Omental fat pad (tissue), 4 donors: ENCODE measurements around the gene ANKEF1. TPM values are rescaled to one million over a fixed set of nuclear protein-coding genes. Genes with fewer than 3 reads are reported as not detected.

Experiments
- ATAC-seq: fragments of 150-250 bp; one replicate; pipeline ENCODE4 v1.9.1; 2016; ENCODE audit warnings: mild to moderate bottlenecking, moderate library complexity; ENCODE audit not compliant: low FRiP score
- DNase-seq: peaks from one replicate; pipeline ENCODE4 v3.0.0-alpha.2; 2019; ENCODE audit warnings: low spot score
- total RNA-seq, 4 donors: library from RNA; depleted of rRNA; stranded (reverse); fragments of >200 nt; gene quantifications; one replicate each; pipeline ENCODE4 v1.1.0, GENCODE V29; 2016
- TF ChIP-seq, protein P1 (sequence below), 3 donors: fragments of 450-650 bp; IDR thresholded peaks; one replicate each; pipeline ENCODE4 v1.5.1; 2016 to 2017; ENCODE audit warnings: antibody characterized with exemption in 3 of 3, mild to moderate bottlenecking in 3 of 3, moderate library complexity in 2 of 3

ANKEF1 gene
- total RNA-seq, 4 donors from 2014 or later: 2.4 to 6.5 (median 4.4) TPM

DNA sequence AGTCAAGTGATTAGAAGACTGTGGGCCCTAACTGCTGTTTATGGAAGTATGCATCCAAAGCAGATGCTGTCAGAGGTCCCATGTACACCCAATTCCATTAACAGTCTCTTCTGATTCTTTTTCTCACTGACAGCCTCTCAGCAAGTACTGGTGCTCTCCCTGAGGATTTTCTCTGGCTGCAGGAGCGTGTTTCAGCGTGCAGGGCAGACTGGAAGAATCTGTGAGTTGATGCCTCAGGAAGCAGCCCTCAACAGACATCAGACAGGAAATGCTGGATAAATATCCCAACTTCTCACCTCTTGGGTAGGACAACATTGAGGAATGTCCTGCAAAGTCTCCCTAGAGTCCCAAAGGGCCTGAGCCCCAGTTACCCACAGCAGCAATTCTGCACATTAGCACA is 40.8 kb downstream of the ANKEF1 start:
- TF ChIP-seq, protein P1, sequence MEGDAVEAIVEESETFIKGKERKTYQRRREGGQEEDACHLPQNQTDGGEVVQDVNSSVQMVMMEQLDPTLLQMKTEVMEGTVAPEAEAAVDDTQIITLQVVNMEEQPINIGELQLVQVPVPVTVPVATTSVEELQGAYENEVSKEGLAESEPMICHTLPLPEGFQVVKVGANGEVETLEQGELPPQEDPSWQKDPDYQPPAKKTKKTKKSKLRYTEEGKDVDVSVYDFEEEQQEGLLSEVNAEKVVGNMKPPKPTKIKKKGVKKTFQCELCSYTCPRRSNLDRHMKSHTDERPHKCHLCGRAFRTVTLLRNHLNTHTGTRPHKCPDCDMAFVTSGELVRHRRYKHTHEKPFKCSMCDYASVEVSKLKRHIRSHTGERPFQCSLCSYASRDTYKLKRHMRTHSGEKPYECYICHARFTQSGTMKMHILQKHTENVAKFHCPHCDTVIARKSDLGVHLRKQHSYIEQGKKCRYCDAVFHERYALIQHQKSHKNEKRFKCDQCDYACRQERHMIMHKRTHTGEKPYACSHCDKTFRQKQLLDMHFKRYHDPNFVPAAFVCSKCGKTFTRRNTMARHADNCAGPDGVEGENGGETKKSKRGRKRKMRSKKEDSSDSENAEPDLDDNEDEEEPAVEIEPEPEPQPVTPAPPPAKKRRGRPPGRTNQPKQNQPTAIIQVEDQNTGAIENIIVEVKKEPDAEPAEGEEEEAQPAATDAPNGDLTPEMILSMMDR (IDR thresholded peaks at IDR 0.05): no peak

DNA sequence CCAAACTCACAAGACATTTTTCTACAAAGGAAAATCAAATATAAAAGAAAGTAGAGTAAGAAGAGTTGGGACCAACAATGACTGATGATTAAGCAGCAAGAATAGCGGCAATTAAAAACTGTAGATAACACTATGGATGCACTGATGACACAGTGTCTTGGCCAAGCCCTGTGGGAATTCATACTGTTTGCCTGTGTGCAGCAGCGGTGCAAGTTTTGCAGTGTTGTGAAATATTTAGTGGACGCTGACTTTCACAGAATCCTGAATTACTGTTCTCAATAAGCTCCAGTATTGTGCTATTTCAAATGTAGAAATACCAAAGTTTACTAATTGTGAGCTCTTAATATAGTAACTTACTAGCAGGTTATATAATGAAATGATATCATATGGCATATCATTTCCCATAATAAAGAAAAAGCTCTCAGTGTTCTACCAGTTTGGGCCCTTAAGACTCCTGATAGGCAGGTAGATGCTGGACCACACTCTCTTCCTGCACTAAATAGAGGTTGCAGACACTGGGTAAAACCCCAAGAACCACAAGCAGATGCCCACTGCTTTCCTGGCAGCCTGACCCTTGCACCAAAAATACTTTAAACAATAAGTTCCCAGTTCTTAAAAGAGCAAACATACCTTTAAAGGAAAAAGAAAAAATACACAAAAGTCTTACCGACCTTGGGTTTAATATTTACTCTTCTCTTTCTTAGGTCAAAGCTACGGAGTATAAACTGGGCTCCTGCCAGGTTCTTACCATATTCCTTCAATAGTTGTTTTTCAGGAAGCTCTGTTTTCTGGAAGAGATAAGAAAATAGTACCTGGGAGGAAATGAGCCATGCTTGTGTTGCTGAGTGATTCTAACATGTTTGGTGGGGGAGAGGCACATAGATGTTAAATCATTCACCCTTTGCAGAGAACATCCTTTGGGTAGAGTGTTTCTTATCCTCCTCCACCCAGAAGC is 41.6 kb downstream of the ANKEF1 start:
- ATAC-seq: peak; percentile 46
- no peak for DNase-seq
- TF ChIP-seq, protein P1 (IDR thresholded peaks at IDR 0.05): no peak

More for the DNA sequence above, 40.8 kb downstream of the ANKEF1 start:
- no peak for ATAC-seq
- DNase-seq: no peak

DNA sequence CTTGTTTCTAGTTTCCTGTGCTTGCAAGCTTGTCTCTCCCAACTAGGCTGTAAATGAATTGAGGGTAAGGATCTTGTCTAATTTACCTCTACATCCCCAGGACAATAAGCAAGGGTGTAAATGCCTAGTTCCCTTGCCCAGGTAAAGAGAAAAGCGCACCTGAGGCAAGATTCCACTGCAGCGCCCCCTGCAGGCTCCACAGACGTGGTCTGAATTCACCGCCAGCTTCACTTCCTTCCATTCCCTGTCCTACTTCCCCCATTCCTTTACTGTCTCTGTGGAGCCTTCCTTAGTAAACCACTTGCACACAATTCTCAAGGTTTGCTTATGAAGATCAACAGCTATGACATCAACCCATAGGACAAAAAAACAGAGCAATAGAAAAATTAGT is 42.3 kb downstream of the ANKEF1 start:
- no peak for DNase-seq
- TF ChIP-seq, protein P1 (IDR thresholded peaks at IDR 0.05): no peak
- ATAC-seq: no peak

DNA sequence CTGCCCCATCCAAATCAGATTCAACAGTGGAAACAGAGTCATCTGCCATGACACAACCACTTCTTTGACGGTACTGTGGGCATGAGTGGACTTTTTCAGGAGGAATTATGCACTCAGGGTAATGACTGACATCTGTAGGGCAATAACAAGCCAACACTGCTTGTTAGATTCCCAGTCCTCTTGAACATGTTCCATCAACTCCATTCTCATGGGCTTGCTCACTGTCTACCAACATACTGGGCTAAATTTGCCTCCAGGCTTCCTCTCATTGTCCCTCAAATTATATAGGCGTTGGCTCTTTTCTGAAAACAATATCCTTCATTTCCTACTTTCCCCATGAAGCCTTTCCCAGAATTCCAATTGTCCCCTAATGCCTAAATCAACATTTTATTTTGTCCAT is 43.1 kb downstream of the ANKEF1 start:
- ATAC-seq (no peak), DNase-seq (no peak)
- TF ChIP-seq, protein P1 (IDR thresholded peaks at IDR 0.05): no peak

DNA sequence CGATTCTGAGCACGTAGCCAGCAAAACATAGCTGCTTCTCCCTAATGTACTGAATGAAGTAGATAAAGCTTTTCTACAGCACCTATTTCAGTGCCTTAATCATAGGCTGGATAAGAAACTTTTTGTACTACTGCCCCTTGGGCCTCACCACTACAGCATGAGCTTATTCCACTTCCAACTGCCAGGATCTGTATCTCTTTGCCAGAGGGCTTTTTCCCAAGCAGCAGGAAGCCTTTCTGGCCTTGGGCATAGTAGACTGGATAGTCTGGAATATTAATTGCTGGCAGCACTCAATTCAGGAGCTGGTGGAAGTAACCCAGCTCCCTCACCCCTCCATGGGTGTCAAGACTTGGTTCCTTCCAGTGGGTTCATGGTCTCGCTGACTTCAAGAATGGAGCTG is 43.6 kb downstream of the ANKEF1 start:
- TF ChIP-seq, protein P1 (IDR thresholded peaks at IDR 0.05): no peak
- ATAC-seq: no peak
- no peak for DNase-seq

DNA sequence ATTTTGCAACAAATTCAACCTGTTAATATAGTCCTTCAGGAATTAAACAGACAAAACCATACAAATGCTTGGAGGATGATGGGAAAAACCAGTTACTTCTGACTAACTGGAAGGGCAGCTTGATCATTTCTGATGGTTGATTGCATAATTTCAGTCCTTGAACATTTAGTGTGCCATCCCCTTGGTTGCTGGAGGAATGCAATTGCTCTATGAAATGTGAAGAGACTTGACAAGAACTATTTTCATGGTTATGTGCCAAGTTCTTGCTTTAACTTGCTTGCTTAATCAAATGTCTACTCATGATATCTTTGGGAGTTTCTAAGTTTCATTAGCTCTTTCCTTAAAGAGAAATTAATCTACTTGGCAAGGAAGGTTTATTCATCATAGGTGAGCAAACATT is 45.2 kb downstream of the ANKEF1 start:
- TF ChIP-seq, protein P1 (IDR thresholded peaks at IDR 0.05): no peak
- DNase-seq: no peak
- ATAC-seq: peak; percentile 80

DNA sequence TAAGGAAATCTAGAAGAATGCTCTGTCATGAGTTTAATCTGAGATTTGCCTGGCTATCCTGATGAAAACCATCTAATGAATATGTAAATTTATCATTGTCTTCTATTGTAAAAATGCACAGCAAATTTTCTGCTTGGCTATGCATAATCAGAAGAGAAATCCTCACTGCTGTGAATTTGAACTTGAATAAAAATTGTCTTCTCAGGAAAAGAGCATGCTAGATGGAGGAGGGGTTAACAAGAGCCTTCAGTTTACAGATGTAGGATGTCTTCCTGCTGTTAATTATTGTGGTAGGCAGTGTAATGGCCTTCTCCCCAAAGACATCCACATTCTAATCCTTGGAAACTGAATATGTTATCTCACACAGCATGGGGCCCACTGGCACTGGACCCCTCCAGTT is 45.8 kb downstream of the ANKEF1 start:
- no peak for ATAC-seq
- TF ChIP-seq, protein P1 (IDR thresholded peaks at IDR 0.05): no peak
- no peak for DNase-seq
